Measurements from ENCODE around the gene C1orf53. TPM values are rescaled to one million over a fixed set of nuclear protein-coding genes. Genes with fewer than 3 reads are reported as not detected.

C1orf53 gene
- total and polyA plus RNA-seq, 2 donors (not counting 1 experiment from before 2014, with no cell fraction given): 0.24 TPM; not detected in 1

DNA sequence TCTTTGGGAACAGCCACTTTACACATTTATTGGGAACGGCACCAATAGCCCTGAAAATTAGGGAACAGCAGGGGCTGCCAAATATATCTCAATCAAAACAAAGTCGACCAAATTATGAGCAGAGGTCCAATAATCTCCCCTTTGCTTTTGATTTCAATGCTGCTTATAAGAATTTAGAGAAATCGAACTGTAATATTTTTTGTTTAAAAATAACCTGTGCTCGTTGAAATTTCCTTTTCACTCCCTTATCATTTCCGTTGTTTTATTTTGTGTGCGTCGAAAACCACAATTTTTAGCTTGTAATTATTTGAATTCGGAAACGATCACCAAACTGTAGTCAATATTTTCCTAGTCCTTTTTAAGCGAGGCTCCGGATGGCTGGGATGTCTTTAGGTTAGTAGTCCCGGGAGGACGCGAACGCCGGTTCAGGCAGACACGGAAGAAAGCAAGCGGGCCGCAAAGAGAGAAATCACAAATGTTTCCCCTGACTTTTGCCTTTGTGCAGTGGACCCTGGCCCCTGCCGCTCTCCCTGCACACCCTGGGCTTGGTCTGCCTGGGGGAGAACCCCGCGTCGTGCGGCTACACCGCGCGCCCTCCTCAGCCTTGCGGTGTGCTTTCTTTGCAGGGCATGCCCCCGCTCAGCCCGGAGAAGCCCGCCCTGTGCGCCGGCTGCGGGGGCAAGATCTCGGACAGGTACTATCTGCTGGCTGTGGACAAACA is 17.1 kb downstream of the C1orf53 start:
- peak; percentile 71 for TF ChIP-seq EZH2 (IDR thresholded peaks at IDR 0.05; ENCODE audit: borderline replicate concordance, insufficient read depth, low read depth, low read length, poor library complexity, severe bottlenecking)
- TF ChIP-seq, protein P1, sequence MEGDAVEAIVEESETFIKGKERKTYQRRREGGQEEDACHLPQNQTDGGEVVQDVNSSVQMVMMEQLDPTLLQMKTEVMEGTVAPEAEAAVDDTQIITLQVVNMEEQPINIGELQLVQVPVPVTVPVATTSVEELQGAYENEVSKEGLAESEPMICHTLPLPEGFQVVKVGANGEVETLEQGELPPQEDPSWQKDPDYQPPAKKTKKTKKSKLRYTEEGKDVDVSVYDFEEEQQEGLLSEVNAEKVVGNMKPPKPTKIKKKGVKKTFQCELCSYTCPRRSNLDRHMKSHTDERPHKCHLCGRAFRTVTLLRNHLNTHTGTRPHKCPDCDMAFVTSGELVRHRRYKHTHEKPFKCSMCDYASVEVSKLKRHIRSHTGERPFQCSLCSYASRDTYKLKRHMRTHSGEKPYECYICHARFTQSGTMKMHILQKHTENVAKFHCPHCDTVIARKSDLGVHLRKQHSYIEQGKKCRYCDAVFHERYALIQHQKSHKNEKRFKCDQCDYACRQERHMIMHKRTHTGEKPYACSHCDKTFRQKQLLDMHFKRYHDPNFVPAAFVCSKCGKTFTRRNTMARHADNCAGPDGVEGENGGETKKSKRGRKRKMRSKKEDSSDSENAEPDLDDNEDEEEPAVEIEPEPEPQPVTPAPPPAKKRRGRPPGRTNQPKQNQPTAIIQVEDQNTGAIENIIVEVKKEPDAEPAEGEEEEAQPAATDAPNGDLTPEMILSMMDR (IDR thresholded peaks at IDR 0.05): no peak
- Mint-ChIP-seq H3K27ac (peak overlapping the region; percentile 10), H3K9me3 (ENCODE audit: insufficient read depth) (no peaks in the 10 kb centered on the region), H3K4me1 (peaks cover 61% of the 10 kb centered on the region), H3K4me3 (peak overlapping the region; percentile 85), H3K27me3 (peaks cover 88% of the 10 kb centered on the region)
- H3K79me2 ChIP-seq (ENCODE audit: control insufficient read depth, insufficient read depth, low read length): no peaks in the 10 kb centered on the region
- H2AFZ ChIP-seq (ENCODE audit: insufficient read depth, low read depth, low read length, poor library complexity, severe bottlenecking): peak overlapping the region; percentile 16
- H3K4me2 ChIP-seq (replicated peaks; ENCODE audit: low read depth, low read length, poor library complexity, severe bottlenecking): peak overlapping the region; percentile 80
- peaks cover 0 to 48% (median 5%) of the 10 kb centered on the region in 3 donors for H3K9me3 ChIP-seq (ENCODE audit: control extremely low read depth in 1 of 3, control insufficient read depth in 2 of 3, insufficient read depth in 1 of 3, low read length in 2 of 3)
- H3K4me3 ChIP-seq (ENCODE audit: control extremely low read depth in 1 of 5, extremely low read depth in 1 of 5, insufficient read depth in 1 of 5, low read depth in 2 of 5, low read length in 4 of 5): peak overlapping the region in 4 of 5 experiments; percentile 2 to 50 (median 12)
- intact Hi-C loops (cut with micrococcal nuclease): loop anchor here (2.0 to 5.0 kb wide), 2 partner anchors 15 to 52 kb away; no protein-coding TSS in a partner anchor
- peaks cover 0 to 87% (median 82%) of the 10 kb centered on the region in 4 experiments for H3K27me3 ChIP-seq (replicated peaks in 1 of 4; ENCODE audit: control extremely low read depth in 1 of 4, control insufficient read depth in 3 of 4, insufficient read depth in 4 of 4, low read length in 3 of 4)
- WGBS (ENCODE audit: insufficient coverage): 7% methylated on average over 27 of the region's 35 CpGs
- peak overlapping the region; percentile 43 for H3K9ac ChIP-seq (ENCODE audit: low read length)
- ChIA-PET POLR2A (interaction anchor here (0.8 kb wide), 1 partner anchor 781 kb away, joined by 8 read pairs; no protein-coding TSS in a partner anchor), CTCF (interaction anchor here (0.6 to 2.7 kb wide), 2 partner anchors 12 to 466 kb away, joined by 3 to 6 read pairs; no protein-coding TSS in a partner anchor)
- ATAC-seq (ENCODE audit: low read depth): no peak
- no peaks in the 10 kb centered on the region for H4K20me1 ChIP-seq (ENCODE audit: control insufficient read depth, insufficient read depth, low read length, poor library complexity, severe bottlenecking)
- no peak overlapping the region for H3K27ac ChIP-seq (ENCODE audit: low read length in 2 of 2)
- peak; percentile 63 for DNase-seq
- H3K36me3 ChIP-seq (replicated peaks in 1 of 2; ENCODE audit: control extremely low read depth in 1 of 2, control insufficient read depth in 1 of 2, extremely low read depth in 1 of 2, insufficient read depth in 2 of 2, low read length in 1 of 2): no peaks in the 10 kb centered on the region
- H3K4me1 ChIP-seq (ENCODE audit: control insufficient read depth in 2 of 2, insufficient read depth in 2 of 2, low read length in 2 of 2): peaks cover 63 to 69% of the 10 kb centered on the region in 2 donors

- Histone ChIP-seq H3K27me3 (replicated peaks in 1 of 4; ENCODE audit: control extremely low read depth in 1 of 4, control insufficient read depth in 3 of 4, insufficient read depth in 4 of 4, low read length in 3 of 4) (peaks cover 0 to 82% (median 77%) of the 10 kb centered on the region in 4 experiments), H3K4me3 (ENCODE audit: control extremely low read depth in 1 of 5, extremely low read depth in 1 of 5, insufficient read depth in 1 of 5, low read depth in 2 of 5, low read length in 4 of 5) (peak overlapping the region in 3 of 5 experiments; percentile 2 to 50 (median 22)), H3K4me2 (replicated peaks; ENCODE audit: low read depth, low read length, poor library complexity, severe bottlenecking) (peak overlapping the region; percentile 80), H3K79me2 (ENCODE audit: control insufficient read depth, insufficient read depth, low read length) (no peaks in the 10 kb centered on the region), H2AFZ (ENCODE audit: insufficient read depth, low read depth, low read length, poor library complexity, severe bottlenecking) (peak overlapping the region; percentile 16), H3K4me1 (ENCODE audit: control insufficient read depth in 2 of 2, insufficient read depth in 2 of 2, low read length in 2 of 2) (peaks cover 63 to 67% of the 10 kb centered on the region in 2 donors), H3K9me3 (ENCODE audit: control extremely low read depth in 1 of 3, control insufficient read depth in 2 of 3, insufficient read depth in 1 of 3, low read length in 2 of 3) (peaks cover 0 to 48% (median 5%) of the 10 kb centered on the region in 3 donors), H3K27ac (ENCODE audit: low read length in 2 of 2) (no peak overlapping the region), H3K36me3 (replicated peaks in 1 of 2; ENCODE audit: control extremely low read depth in 1 of 2, control insufficient read depth in 1 of 2, extremely low read depth in 1 of 2, insufficient read depth in 2 of 2, low read length in 1 of 2) (no peaks in the 10 kb centered on the region), H4K20me1 (ENCODE audit: control insufficient read depth, insufficient read depth, low read length, poor library complexity, severe bottlenecking) (no peaks in the 10 kb centered on the region), H3K9ac (ENCODE audit: low read length) (peak overlapping the region; percentile 43)
- Mint-ChIP-seq H3K27ac (peak overlapping the region; percentile 10), H3K4me3 (peak overlapping the region; percentile 75), H3K27me3 (peaks cover 85% of the 10 kb centered on the region), H3K4me1 (peaks cover 57% of the 10 kb centered on the region), H3K9me3 (ENCODE audit: insufficient read depth) (no peaks in the 10 kb centered on the region)
- DNase-seq (no peak), ATAC-seq (ENCODE audit: low read depth) (no peak)
- ChIA-PET POLR2A (no interaction called here), CTCF (interaction anchor here (1.4 to 2.7 kb wide), 2 partner anchors 12 to 305 kb away, joined by 3 to 6 read pairs; no protein-coding TSS in a partner anchor)
- TF ChIP-seq EZH2 (IDR thresholded peaks at IDR 0.05; ENCODE audit: borderline replicate concordance, insufficient read depth, low read depth, low read length, poor library complexity, severe bottlenecking): no peak
- TF ChIP-seq, protein P1 (IDR thresholded peaks at IDR 0.05): no peak
- WGBS (ENCODE audit: insufficient coverage): 3% methylated on average over 5 of the region's 11 CpGs
- intact Hi-C loops (cut with micrococcal nuclease): loop anchor here (5.0 kb wide), 1 partner anchor 53 kb away; no protein-coding TSS in a partner anchor
Observed at GRCh38 chr1:197920067-197920396, 17.6 kb downstream of the C1orf53 start.

Data from B cell (primary cell).